ENCODE results near the gene KCTD12.

- no peak for TF ChIP-seq POLR2A (IDR thresholded peaks at IDR 0.05)
- no peak for TF ChIP-seq CTCF (IDR thresholded peaks at IDR 0.05)
Measured at GRCh38 chr13:76872675-76873074, 13.5 kb downstream of the KCTD12 start.
